GM20000 (cell line): ENCODE results near the gene RER1.

ENCODE experiments used
- DNase-seq: peaks from one replicate; pipeline ENCODE4 v3.0.0; 2012; ENCODE audit warnings: low spot score
- TF ChIP-seq, protein P1 (sequence below): IDR thresholded peaks from 2 replicates; pipeline ENCODE4 v1.5.1; 2012; ENCODE audit warnings: mild to moderate bottlenecking, control low read depth; ENCODE audit errors: extremely low read depth, missing control alignments

RER1 gene

DNA sequence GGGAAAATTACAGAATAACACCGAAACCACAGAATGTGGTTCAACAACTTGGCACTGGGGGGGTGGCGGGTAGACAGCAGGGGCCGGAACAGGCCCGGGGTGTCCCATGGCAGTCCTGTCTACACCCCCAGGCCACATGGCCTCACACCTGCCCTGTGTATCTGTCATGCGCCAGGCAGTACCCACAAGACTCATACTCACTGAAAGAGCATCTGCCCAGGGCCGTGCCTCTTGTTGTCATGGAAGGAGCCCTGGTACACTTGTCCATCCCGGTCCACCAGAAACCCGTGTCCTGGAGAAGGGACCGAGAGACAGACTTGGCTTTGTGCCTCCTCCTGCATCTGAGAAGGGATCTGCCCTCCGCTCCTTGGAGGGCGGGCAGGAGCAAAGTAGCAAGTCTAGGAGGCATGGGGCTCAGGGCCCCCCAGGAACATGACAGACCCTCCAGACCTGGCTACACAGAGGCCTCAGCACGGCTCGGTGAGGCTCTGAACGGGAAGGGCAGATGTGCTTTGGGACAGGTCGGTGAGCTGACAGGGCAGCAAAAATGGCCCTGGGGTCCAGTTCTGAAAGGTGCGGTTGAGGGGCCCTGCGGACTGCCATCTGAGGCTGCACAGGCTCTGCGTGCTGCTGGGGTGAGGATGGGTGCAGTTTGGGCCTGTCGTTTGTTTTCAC, 5.9 kb upstream of the RER1 start:
- DNase-seq, result no peak
- TF ChIP-seq, protein P1, sequence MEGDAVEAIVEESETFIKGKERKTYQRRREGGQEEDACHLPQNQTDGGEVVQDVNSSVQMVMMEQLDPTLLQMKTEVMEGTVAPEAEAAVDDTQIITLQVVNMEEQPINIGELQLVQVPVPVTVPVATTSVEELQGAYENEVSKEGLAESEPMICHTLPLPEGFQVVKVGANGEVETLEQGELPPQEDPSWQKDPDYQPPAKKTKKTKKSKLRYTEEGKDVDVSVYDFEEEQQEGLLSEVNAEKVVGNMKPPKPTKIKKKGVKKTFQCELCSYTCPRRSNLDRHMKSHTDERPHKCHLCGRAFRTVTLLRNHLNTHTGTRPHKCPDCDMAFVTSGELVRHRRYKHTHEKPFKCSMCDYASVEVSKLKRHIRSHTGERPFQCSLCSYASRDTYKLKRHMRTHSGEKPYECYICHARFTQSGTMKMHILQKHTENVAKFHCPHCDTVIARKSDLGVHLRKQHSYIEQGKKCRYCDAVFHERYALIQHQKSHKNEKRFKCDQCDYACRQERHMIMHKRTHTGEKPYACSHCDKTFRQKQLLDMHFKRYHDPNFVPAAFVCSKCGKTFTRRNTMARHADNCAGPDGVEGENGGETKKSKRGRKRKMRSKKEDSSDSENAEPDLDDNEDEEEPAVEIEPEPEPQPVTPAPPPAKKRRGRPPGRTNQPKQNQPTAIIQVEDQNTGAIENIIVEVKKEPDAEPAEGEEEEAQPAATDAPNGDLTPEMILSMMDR, result no peak

DNA sequence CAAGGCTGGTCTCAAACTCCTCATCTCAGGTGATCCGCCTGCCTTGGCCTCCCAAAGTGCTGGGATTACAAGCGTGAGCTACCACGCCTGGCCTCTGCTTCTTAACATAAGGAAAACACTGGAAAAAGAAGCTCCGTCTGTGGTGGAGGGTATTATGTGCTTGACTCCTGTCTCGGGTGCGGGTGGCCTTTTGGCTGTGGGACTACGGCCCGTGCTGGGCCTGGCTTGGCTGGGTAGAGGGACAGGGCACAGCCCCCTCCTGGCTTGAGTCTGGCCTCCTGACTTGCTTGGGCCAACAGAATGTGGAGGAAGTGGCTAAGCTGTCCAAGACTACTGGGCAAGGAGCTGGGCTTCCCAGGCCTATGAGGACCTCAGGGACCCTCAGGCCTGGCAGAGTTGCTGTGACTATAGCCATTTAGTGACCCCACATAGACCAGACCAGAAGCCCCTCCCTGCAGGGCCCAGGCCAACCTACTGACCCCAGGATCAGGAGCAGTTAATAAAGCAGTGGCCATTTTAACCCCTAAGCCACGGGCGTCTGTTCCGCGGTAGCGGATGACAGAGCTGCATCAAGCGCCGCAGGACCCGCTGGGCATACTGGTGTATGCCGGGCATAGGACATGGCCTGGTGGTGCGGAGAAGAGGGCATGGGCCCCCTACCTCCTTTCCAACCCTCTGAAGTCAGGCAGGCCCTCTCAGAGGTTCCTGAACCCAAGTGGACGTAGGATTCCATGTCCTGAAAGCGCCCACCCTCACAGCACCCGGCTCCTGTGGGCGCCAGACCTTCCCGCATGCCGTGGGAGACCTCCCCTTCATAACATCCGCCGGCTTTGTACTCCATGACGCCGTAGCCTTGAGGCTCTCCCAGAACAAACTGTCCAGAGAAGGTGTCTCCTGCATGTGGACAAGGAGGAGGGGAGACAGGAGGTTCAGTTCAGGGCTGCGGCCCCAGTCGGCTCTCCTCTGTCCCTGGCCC, 4.7 kb upstream of the RER1 start:
- TF ChIP-seq, protein P1, result no peak
- DNase-seq, result no peak

DNA sequence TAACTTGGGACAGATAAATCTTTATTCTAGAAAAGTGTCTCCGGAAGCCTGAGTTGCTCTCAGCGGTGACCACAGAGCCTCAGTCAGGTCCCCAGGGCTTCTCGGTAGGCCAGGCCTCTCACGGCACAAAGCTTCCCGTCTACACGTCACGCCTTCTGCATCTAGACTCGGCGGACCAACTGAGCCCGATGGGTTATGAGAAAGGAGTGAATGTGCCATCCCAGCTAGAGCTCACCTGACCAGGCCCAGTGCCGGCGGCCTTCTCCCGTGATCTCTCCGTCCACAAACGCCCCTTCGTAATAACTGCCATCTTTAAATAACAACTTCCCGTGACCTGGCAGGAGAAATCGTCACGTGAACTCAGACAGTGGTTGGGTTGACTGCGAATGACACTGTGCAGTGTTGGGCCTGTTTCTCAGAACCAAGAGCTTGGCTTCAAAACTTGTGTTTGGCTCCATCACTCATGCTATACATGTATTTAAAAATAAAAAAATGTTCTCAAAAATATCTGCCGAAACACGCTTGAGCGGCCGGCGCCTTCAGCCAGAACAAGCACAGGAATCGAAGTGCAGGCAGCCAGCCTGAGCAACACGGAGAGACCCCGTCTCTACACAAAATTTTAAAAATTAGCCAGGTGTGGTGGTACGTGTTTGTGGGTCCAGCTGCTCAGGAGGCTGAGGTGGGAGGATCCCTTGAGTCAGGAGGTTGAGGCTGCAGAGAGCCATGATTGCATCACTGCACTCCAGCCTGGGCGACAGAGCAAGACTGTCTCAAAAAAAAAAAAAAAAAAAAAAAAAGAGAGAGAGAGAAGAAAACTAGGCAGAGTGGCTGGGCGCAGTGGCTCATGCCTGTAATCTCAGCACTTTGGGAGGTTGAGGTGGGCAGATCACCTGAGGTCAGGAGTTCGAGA, 3.4 kb upstream of the RER1 start:
- peak; percentile 64 for DNase-seq
- TF ChIP-seq, protein P1, result no peak

DNA sequence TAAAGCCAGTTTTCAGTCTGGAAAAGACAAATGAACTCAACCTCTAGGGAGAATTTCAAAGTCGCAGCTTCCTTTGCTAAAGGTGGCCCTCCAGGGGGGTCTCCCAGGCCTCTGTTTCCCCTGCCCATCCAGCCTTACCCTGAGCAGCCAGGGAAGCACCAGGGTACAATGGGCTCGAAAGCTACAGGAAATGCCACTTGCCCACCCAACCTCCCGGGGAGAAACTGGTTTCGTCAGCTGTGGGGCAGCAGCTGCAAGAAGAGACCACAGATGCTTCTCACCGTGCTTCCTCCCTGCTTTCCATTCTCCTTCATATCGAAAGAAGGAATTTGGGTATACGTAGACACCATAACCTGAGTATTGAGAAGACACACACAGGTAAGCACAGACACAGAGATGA, 2.0 kb upstream of the RER1 start:
- TF ChIP-seq, protein P1, result no peak
- DNase-seq, result no peak

DNA sequence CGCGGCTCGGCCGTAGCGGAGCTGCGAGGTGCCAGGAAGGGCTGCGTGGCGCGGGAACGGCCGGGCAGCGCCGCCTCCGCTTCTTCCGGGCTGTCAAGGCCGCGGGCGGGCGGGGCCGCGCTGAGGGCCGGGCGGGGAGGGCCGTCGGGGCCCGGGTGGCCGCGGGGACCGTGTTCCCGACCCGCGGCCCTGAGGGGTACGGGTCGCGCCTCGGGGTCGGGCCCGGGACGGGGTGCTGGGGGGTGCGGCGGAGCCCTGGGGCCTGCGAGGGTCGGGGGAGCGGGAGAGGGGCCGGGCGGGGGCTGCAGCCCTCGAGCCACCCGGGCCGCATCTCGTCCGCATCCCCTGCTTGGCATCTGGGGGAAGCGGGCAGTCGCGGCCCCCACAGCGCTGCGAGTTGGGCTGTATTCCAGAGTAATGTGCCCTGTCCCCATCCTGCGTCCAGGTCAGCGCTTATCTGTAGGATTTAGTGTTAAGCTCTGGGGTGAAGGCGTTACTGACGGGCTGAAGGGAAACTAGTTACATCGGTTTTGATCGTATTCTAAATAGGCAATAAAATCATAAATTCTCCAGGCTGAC, 379 bp downstream of the RER1 start:
- no peak for DNase-seq

DNA sequence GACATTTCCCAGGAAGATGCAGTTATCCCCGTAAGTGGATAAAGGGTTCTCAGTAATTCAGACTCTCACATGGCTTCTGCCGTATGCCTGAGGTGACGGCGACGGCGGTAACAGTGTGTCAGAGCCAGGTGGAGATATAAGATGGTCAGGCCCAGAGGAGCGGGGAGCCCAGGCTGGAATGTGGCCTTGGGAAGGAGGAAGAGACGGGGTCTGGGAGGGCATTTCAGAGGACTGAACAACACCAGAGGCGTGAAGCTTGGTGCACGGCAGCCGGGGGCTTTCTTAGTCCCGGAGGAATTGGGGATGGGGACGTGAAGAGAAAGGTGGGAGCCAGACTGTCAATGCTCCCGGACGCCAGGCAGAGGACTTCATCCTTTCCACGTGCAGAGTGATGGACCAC, 1.0 kb downstream of the RER1 start:
- TF ChIP-seq, protein P1, result no peak
- DNase-seq, result no peak

More for the DNA sequence above, 379 bp downstream of the RER1 start:
- TF ChIP-seq, protein P1, result no peak
